Retina (tissue), 1 donor: ENCODE data around the gene SYT15.
"Not testable (repeated sequence)": the region's sequence is repeated elsewhere in the genome, so short reads cannot be mapped to it uniquely, and the experiment has no call there.

Source experiments
- DNase-seq: peaks from one replicate; pipeline ENCODE4 v3.0.0-alpha.2; 2016

SYT15 gene

DNA sequence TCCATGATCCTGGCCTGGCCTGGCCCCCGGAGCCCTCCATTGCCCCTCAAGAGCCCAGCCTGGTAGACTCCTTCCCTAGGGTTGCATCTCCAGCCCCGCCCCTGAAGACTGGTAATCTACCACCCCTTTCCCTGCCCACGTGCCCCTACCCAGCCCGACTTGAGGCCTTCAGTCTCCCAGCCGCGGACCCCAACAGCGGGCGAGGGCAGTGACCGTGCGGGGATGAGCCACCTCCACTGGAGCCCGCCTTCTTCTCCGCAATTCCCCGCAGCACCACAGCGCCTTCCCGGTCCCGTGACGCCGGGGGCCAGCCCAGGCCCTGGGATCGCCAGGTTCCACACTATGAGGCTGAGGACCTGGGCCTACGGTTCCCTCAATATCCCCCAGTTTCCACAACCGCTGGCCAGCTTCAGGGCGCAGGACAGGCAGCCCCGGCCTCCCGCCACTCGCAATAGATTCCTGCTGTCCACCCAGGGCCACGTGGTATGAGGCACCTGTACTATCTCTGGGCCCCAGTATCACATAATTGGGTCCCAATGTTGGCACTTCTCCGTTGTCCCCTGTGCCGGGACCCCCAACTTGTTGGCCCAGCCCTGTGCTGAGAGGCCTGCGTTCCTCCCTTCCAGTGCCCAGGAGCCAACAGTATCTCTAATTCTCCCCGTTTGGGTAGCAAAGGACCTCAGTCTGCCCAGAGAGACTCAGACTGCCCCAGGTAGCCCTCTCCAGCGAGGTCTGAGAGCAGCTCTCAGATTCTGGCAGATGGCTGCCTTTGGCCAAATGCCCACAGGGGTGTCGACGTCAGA lies 21.4 kb upstream of the SYT15 start:
- DNase-seq, result no peak

GRCh38 chr10:46558122-46558391 lies 20.9 kb upstream of the SYT15 start:
- no peak for DNase-seq

DNA sequence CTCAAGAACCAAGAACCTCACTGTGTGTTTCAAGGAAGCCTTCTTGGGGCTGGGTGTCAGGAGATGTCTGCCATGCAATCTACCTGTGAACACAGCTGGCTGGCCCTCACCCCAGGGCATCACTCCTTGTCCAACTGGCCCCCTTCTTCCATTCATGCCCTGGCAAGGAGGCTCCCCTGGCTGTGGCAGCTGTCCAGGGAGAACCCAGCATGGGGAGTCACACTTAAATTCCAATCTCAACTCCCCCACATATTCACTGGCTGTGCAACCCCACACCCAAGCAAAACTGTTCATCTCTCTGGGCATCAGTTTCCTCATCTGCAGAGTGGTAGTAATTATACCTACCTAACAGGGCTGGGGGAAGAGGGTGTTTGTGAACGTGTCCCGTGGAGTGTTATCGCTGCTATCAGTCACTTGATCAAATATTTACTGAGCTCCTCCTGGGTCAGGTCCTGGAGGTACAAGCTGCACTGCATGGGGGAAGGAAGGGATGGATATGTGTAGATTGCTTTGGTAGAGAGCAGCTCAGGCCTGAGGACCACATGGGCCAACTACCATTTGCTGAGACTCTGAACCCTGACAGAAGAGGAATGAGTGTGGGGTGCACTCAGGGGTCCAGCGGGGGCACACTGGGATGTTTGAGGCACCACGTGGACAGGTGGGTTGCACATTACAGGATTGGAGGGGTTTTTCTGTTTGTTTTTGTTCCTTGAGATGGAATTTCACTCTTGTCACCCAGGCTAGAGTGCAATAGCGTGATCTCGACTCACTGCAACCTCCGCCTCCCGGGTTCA lies 20.3 kb upstream of the SYT15 start:
- no peak for DNase-seq

DNA sequence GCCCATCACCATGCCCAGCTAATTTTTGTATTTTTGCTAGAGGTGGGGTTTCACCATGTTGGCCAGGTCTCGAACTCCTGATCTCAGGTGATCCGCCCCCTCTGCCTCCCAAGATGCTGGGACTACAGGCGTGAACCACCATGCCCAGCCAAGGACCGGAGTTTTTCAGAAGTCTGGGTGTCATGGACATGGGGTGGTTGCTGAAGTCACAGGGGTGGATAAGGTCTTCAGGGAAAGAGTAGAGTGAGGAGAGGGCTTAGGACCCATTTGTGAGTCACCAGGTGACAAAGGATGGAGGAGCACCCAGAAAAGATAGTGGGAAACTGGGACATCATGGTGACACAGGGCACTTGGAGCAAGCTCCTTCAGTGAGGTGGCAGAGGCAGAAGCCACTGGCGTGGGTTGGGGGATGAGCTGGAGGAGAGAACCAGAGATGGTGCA lies 19.7 kb upstream of the SYT15 start:
- no peak for DNase-seq

DNA sequence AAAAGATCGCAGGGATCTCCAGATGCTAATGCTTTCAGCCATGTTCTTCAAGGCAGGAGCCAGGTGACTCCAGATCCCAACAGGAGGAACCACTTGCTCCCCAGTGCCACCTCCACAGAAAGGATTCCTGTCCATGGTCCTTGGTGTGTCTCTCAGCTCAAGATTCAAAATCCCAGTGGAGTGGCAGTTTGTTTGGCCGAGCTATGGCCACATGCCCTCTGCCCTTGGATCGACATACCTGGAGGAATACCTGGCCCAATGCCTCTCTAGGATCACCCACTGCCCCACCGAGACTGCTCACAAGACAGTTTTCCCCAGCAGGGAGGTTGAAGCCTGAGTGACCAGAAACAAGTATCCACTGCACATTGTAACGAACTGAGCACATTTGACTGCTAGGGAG lies 18.5 kb upstream of the SYT15 start:
- DNase-seq, result no peak

- no peak for DNase-seq
Observed at GRCh38 chr10:46560952-46561351, 18.0 kb upstream of the SYT15 start.

- DNase-seq, result peak; percentile 77
Observed at GRCh38 chr10:46565591-46566332, 13.2 kb upstream of the SYT15 start.

DNA sequence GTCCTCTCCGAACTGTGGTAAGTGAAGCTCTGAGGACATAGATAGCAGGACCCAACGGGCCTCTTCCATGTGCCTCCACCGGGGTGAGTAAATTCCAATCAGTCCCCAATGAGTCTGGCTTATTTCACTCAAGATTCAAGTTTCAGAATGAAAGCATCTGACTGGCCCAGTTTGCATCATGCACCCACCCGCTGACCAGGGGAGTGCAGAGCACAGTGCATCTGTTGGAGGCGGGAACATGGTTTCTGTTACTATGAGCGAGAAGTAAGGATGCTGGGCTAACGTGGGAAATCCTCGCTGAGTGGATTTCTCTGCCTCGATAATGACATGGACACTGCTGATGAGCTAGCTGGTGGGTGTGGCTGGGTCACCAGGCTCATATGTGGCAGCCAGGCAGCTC lies 11.8 kb upstream of the SYT15 start:
- DNase-seq, result not testable (repeated sequence)

GRCh38 chr10:46570655-46571054 lies 8.3 kb upstream of the SYT15 start:
- DNase-seq, result not testable (repeated sequence)

GRCh38 chr10:46572765-46573164 lies 6.2 kb upstream of the SYT15 start:
- not testable (repeated sequence) for DNase-seq

DNA sequence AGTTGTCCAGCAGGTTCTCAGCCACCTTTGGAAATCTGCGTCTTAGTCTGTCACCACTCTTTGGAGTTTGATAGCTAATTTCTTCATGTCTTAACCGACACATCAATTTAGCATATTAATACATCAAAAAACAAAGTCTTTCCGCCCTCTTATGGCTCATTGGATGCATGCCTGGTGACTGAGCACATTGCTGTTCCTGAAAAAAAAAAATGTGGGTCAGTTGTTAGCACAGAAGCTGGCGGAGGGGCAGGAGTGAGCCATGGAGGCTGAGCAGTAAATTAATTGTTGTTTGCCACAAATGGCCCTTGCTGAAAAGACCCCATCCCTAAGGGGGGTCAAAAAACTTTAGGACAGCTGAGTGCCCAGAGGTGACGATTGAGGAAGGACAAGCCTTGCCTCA lies 5.6 kb upstream of the SYT15 start:
- not testable (repeated sequence) for DNase-seq

DNA sequence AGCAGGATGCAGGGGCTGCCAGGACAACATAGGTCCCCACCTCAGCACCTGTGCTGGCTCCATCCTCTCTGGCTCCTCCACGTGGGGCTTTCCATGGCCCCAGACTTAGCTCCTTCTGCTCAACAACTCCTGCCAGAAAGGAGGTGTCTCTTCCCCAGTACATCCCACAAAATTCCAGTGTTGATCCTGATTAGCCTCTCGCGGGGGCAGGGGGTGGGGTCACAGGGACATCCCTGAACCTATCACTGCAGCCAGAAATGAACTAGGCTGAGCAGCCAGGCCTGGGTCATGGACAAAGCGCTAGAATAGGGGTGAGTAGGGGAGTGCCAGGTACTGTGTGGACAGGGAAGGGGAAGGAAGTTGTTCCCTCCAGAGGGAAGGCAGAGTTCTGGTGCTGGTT lies 5.0 kb upstream of the SYT15 start:
- not testable (repeated sequence) for DNase-seq

DNA sequence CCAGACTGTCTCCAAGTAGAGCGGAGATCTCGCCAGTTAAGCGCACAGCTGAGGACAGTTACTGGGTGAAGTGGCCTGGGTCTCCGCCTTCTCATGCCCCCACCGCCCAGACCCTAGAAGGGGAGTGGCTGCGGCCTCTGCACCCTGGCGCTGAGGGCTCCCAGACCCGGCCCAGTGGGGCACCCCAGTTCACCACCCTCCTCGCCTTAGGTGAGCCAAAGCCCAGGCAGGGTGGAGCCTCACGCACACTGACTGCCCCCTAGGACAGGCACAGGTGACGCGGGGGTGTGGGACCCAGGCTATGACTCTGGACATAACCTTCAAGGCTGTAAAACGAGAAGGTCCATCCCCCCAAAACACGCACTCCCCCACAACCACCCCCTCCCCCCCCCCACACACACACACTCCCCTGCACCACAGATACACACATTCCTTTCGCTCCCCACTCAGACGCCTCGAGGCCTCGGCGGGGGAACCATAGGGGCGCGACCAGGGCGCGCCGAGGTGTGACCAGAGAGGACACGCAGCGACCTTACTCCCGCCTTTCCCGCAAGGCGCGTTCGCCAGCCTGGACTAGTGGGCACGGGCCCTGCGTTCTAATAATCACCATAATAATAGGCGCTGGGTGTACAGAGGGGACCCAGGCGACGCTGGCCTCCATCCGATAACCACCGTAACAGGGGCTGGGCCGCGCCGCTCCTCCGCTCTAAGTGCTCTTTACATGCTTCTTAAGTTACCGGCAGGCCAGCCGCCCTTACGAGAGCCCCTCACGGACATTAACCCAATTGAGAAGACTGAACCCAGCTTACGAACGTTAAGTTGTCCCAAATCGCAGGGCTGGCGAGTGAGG lies 1.1 kb upstream of the SYT15 start:
- DNase-seq, result peak; percentile 21

DNA sequence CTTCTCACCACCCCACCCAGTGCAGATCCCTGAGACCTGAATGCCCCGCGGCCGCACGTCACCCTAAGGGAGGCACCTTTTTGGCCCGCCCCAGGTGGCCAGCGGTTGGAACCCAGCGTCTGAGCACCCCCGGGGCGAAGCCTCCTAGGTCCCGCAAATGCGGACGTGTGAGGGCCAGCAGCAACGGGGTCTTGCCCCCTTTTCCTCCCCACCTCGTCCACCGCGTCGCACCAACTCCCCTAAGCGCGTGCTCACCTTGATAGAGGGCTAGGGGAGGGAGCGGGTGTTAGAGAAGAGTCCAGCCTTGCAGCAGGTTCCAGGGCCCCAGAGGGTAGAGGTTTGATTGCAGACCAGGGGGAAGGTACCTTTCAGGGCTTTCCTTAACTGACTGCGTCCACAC lies 450 bp downstream of the SYT15 start:
- not testable (repeated sequence) for DNase-seq

GRCh38 chr10:46581997-46582396 lies 3.1 kb downstream of the SYT15 start:
- DNase-seq, result not testable (repeated sequence)

GRCh38 chr10:46582568-46582967 lies 3.6 kb downstream of the SYT15 start:
- not testable (repeated sequence) for DNase-seq

- not testable (repeated sequence) for DNase-seq
Observed at GRCh38 chr10:46584196-46584595, 5.3 kb downstream of the SYT15 start.

DNA sequence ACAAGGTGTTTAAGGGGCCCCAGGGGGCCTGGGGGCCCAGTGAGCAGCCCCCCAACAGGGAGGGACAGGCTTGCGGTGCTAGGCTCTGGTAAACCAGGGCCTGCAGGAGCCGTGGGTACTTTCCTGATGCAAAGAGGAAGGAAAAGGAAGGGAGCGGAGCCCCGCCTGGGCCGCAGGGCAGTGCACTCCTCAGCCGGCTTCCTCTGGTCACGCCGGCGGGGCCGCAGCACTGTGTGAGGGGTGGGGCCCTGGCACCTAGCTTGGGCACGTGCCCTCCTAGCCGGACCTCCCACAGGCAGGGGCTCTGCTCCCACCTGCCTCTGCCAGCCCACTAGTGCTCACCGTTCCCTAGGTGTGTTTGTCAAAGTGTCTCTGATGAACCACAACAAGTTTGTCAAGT lies 6.3 kb downstream of the SYT15 start:
- DNase-seq, result not testable (repeated sequence)

- not testable (repeated sequence) for DNase-seq
Observed at GRCh38 chr10:46587546-46587945, 8.6 kb downstream of the SYT15 start.

- not testable (repeated sequence) for DNase-seq
Observed at GRCh38 chr10:46588221-46588620, 9.3 kb downstream of the SYT15 start.

GRCh38 chr10:46589589-46589988 lies 10.7 kb downstream of the SYT15 start:
- not testable (repeated sequence) for DNase-seq

GRCh38 chr10:46591053-46591452 lies 12.1 kb downstream of the SYT15 start:
- not testable (repeated sequence) for DNase-seq

GRCh38 chr10:46593307-46593706 lies 14.4 kb downstream of the SYT15 start:
- DNase-seq, result not testable (repeated sequence)
